Fibroblast of skin of left quadriceps (primary cell): ENCODE data around the gene PTPRB.
A peak's percentile ranks its signal among the peaks of the same experiment; 100 is the strongest.

Experiments
- DNase-seq, 2 experiments: peaks; one replicate each; pipeline ENCODE4 v3.0.0-alpha.2; 2013; ENCODE audit warnings: low read depth in 2 of 2

PTPRB gene

DNA sequence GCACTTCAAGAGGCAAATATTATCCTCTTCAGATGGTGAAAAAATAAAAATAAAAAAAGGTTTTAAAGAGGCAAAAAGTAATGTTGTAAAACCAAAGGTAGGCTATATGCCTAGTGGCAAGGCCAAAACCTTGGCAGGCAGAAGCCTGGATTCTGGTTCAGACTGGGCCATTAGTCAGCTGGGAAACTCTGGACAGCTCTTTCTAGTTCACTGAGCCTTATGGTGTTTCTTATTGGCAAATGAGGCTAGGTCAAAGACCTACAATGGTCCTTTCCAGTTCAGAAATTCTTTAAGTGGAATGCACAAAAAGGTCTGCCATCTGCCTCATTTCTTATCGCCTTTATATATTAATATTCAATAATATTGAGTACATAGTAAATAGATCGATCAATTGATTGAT lies 44.6 kb downstream of the PTPRB start:
- no peak for DNase-seq

DNA sequence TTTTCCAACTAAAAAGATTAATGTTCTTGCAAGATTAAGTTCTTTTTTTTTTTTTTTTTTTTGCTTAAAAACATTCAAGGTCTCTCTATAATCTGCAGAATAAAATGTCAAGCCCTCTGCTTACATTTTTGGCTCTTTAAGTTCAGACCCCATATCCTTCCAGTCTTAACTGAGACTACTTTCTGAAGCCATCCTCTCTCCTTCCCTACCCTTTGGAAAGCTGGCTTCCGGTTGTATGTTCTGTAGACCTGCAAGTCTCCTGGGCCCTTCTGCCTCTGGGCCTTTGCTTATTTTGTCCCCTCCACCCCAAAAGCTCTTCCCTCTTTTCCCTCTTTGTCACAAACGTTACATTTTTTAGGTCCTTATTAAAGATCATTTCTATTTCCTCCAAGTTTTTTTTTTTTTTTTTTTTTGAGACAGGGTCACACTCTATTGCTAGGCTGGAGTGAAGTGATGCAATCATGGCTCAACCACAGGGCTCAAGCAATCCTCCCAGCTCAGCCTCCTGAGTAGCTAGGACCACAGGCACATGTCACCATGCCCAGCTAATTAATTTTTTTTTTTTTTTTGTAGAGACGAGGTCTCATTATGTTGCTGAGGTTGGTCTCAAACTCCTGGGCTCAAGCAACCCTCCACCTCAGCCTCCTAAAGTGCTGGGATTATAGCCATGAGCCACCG lies 46.5 kb downstream of the PTPRB start:
- DNase-seq, result no peak

DNA sequence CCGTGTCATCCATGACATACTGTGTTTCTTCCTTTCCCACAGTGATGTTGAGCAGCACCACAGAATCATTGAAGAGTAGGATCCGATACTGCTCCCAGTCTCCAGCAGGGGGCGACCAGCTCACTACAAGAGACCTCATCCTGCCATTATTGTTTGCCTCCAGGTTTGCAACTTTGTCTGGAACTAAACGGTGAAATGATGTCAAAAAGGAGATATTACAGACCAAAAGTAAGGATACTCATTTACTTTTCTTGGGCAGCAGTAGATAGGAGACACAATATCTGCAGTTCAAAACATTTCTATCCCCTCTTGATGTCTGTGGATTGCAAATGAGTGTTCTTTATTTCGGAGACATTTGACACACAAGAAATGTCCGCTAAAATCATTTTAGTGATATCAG lies 47.2 kb downstream of the PTPRB start:
- peak; percentile 41 to 48 for DNase-seq

DNA sequence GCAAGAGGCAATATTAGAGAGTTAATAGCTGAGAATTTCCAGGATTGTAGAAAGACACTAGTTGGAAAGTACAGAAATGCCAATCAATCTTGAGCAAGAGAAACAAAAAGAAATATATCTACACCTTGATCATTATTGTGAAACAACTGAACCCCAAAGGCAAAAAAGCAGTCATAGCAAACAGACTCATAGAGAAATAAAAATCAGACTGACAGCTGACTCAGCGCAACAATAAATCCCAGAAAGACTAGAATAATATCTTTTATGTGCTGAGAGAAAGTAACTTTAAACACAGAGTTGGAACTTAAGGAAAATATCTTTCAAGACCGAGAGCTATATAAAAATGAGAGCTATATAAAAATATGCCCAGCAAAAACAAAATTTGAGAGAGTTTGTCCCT lies 52.9 kb downstream of the PTPRB start:
- no peak for DNase-seq

DNA sequence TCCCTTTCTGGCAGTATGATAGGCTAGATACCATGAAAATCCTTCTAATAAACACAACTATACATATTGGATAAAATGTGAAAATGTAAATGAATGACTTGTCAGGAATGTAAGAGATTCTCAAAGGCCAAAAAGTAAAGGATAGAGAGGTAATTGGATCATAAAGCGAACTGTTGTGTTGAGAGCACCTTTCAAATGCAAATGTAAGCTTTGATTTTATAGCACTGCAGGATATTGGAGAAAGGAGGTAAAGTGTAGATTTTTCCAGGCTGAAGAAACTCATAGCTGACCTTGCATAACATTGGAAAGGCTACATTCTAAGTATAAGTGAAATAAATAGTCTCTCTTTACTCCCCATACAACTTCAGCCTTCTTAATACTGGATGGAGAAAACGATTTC lies 54.0 kb downstream of the PTPRB start:
- DNase-seq, result no peak

DNA sequence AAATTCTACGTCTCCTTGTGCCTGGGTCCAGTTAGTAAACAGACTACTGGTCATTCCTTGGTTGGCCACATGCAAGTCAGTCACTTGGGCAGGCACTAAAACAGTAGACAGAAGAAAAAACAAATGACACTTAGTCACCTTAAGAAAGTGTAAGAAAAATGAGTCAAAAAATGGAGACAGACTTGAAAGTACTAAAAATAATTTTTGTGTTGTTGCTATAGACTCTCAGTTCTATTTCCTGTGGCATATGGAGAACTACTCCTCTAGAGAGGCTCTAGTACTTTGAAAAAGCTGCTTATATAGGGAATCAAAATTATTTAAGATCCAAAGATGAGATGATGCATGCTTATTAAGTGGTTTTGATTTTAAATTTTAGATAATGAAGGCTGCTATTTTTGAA lies 56.0 kb downstream of the PTPRB start:
- DNase-seq, result no peak

DNA sequence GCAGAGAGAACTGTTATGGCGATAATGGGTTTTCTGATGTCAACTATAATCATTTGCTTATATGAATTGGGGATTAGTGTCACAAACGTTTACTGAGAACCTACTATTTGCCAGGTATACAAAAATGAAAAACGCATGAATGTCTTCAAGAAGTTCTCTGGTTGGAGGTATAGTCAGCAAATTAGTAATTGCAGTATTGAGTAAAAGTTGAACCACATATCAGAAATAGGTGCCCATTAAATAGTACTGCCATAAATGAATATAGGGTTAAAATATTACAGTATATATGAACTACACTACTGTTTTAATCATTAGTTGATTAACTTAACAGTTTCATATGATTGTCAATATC lies 60.0 kb downstream of the PTPRB start:
- DNase-seq, result no peak

DNA sequence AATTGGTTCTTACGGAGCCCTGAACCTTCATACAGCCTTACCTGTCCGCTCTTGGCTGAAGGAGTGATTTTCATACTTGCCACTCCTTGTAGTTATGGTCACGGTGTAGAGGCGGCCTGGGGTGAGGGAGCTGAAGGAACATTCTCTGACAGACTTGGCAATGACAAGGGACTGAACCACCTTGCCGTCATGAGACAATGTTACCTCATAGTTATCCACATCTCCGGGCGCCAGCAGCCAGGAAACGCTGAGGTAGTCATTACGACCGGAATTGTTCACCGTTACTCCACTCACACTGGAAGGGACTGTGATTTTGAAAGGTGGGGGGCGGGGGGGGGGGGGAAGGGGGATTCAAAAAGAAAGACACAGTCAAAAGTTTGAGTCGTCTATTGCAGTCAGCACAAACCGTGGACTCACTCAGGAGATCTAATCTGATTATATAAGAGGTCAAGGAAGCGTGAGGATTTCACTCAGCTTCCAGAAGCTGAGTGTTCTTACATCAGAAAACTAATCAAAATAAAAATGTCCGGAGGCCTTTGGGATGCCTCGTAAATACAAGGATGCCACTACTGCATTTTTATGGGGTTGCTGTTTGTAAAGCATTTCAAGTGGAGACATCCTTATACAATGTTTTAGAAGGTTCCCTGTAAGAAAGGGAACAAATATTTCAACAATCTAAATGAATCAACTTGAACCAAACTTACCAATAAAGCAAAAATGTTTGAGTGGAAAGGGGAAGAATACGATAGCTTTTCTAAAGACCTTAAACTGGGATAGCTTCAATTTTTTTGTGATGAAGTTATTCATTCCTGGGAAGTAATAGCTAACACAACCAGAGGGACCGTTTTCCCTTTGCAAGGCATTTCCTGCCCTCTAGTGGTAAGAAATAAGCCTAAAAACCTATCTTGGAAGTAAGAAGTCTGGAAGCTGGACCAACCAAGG lies 60.6 kb downstream of the PTPRB start:
- DNase-seq, result peak; percentile 80 to 83

DNA sequence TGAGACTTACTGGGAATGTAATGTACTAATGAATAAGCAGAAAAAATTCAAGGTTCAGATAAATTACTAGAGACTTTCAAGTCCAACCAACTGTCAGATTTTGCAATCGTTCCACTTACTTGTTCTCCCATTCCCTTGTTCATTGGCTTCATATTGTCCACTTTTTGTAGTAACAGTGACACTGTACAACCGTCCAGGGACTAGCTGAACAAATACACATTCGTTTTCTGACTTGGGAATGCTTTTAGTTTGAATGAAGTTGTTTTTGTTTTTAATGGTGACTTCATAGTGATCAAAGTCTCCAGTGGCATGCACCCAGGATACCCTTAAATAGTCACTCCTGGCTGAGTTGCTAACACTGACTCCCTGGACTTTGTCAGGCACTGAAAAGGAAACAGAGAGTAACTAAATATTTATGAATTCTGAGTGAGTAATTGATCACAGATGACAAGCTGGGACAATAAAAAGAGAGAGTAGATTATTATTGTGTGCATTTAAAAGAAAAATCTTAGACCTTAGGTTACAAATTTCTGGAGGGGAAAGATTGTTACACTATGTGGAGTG lies 65.4 kb downstream of the PTPRB start:
- no peak for DNase-seq

DNA sequence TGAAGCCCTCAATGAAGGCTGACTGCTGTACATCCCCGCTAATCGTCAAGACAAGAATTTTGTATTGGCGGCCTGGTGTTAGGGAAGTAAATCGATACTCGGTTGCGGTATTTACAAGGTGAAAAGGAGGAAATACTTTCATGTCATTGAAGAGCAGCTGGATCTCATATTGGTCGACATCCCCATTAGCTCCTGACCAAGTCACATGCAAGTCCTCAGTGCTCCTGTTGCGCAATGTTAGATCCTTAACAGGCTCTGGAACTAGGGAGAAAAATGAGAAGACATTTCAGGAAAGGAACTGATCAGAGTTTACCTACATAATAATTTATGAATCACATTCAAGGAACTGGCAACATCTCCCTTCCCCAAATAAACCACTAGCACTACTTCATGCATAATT lies 66.2 kb downstream of the PTPRB start:
- DNase-seq, result no peak

DNA sequence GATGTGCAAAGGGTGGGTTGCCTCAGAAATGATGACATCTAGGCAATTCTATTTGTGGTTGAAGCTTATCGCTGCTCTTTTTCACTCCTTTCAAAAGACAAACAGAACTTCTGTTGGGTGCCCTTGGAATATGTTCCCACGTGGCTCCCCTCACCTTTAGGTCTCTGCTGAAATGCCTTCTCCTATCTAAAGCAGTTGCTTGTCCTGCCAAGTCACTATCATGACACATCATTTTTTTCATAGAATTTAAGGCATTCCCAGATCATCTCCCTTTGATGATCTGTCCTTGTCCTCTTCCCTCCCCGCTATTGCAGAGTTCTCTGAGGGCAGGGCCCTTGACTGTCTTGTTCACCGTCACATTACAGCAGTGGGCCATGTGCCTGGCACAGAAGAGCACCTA lies 75.7 kb downstream of the PTPRB start:
- DNase-seq, result no peak

DNA sequence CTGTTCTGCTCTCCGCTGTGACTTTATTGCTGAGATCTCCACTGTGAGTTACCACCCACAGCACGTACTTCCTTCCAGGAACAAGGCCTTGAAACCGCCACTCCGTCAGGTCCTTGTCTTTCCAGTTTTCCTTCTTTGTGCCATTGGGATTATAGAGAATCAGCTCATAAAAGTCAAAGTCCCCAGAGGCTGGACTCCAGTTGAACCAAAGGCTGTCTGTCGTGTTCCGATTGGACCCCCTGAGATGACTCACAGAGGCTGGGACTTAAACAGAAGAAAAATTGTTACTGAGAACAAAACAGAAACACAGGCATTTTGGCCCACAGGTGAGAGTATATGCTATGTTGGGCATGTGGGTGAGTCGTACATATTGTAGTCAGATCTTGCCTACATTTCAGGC lies 76.6 kb downstream of the PTPRB start:
- DNase-seq, result no peak

DNA sequence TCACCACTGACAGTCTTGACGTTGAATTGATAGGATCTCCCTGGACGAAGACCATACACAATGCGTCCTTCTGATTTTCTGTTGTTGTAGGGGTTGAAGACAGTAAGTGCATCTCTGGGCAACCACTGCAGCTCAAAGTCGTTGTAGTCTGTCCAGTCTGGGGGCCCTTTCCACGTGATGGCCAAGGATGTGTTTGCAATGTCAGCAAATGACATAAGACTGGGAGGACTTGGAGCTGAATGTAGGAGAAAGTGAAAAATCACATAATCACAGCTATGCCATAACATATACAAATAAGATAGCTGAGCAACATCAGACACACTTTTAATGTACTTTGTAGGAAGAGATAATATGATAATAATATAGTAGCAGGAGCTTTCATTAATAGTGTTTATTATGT lies 77.8 kb downstream of the PTPRB start:
- no peak for DNase-seq

DNA sequence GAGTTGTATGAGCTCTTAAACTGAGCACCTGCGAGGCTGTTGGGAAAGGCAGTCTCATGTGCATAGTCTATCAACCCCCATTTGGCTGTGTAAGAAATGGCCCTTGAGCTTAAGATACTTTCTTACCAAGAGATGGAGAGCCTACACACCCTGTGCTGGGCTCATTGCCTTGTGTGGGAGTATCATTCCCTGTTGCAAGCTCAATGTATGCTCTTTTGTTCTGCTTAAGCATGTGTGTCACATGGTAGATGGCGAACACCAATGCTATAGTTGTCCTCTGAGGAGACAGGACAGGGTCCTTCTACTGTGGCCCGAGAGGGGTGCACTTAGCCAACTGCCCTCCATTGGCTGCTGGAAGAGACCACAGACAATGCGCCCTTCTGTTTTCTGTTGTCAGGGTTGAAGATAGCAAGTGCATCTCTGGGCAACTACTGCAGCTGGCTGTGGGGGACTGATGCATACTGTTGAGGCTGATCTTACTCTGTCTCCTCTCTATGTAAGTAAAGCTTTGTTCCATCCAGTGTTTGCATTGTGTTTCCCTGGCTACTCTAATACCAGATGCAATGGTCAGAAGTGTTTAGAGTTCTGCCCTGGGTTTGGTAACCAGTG lies 79.5 kb downstream of the PTPRB start:
- DNase-seq, result no peak

DNA sequence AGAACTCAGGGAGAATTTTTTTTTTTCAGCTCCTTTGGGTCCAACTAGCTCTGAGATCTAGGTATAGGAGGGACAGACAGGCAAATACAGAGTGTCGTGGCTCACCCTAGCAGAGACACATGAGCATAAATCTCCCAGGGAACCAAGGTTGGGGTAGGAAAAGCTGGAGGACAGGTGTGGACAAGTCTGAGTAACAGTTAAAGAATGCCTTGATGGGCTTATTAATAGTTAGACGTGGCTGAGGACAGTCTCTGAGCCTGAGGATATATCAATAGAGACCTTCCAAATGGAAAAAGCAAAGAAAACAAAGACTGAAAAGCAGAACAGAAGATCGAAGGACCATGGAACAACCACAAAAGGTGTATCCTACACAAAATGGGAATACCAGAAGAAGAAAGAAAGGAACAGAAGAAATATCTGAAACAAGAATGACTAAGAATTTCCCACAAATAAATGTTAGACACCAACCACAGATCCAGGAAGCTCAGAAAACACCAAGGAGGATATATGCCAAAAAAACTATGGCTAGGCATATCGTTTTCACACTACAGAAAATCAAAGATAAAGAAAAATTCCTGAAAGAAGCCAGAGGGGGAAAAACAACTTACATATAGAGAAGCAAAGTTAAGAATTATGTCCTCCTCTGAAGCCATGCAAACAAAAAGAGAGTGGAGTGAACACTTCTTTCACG lies 80.9 kb downstream of the PTPRB start:
- no peak for DNase-seq

DNA sequence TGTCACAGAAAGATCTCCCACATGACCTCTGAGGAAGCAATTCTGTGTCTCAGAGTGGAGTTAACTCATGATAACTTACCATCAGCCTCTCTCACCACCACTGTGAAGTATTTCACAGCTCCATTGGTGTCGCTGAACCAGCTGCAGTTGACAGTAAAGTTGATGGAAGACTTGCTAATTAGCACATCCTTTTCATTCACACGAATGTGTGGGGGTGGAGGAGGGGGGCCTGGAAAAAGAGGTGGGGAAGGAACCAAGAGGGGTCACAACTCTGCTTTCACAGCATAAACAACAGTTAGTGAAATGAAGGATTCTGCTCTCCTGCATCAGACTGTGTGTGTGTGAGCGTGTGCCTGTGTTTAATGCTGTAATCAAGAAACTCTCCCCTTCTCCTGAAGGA lies 82.1 kb downstream of the PTPRB start:
- no peak for DNase-seq

DNA sequence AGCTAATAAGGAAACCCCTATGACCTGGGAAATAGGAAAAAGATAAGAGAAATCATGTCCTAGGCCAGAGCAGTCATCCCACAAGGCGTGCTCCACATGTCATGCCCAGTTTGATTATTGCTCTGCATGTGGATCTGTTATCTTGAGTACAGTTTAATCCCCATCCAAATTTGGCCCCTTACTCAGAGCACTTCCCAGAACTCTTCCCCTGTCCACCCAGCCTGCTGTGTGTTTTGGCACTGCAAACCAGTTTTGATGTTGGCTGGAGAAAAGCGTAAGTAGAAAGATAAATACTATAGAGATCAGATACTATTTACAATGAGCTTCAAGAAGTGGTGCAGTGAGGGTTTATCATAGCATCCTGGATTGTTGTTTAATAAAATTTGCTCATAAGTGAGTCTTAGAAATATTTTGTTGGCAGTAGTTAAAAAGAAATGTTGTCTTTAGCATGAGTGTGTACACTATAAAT lies 83.8 kb downstream of the PTPRB start:
- no peak for DNase-seq

DNA sequence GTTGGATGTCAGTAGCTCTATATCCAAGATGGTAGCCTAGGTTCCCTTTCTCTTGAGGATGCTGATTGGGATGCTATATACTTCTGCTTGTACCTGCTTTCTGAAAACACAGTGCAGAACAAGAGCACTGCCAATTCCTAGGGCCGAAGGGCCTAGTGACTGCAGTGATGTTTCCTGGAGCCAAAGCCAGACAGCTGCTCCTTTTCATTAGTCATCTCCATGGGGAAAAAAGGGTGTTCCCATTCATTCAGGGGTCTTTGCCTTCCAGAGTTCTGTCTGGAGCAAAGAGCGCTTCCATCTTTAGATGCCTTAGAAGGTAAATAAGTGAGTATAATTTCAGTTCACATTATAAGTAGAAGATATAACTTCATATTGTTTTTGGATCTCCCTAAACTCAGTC lies 85.5 kb downstream of the PTPRB start:
- no peak for DNase-seq

DNA sequence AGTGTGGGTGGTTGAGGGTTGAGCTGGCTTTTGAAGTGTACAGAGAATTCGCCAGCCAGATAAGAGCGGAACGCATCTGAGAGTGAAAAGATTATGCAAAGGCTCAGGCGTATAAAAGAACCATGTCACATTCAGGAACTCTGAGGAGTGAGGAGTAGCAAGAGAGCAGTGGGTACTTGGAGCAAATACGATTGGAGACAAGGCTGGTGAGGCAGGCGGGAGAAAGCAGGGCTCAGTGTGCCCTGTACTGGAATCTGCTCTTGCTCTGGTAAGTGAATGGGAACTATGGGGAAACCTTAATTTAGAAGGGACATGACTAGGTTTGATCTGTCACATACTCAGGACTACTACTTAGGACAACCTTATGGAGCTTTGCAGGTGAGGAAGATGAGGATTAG lies 87.0 kb downstream of the PTPRB start:
- no peak for DNase-seq

DNA sequence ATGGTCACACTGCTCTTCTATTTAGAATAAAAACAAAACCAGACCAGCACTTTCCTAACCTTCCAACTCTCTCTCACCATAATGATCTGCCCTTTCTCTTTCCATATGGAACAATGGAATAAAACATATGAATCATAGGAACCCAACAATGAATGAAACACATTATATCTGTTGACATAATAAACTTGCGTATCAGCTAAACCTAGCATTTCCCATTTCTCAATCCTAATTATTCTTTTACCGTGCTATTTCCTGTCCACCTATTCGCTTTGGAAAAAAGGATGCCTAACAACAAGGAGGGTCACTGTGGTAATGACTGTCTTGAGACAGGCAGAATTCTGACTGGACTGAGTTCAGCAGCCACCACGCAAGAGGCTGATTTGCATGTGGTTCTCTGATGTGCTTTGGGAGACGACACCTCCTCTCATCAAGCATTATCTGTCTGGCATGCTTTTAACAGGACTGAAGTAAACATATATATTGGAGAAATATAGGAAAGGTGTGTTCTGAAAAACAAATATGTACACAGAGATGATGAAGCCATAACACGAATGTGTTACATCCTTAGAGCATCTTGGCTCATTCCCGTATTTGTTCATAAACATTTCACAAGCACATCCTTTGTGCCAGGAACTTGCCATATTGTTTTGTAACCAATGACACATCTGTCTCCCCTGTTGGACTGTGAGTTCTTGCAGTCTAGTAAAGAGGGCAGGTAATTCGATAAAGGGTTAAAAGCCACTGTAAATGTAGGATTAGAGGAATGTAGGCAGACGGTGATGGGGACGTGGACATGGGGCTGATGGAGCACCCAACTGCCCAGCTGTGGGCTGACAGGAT lies 87.7 kb downstream of the PTPRB start:
- DNase-seq, result no peak

DNA sequence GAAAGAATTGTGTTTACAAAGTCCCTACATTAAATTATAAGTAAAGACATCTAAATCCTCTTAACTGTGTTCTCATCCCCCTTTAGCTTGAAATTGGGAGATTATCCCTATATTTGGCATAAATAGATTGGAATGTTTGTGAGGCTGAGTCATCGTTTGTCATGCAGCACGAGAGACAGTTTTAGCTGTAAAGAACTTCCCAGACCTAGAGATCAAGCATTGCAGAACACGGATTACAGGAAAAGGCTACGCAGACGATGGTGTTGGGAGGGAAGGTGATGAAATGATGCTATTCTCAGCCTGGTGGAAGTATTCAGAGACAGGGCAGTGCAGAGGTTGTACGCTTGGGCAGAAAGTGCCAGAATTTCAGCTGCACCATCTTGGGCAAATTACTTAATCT lies 93.8 kb downstream of the PTPRB start:
- DNase-seq, result peak; percentile 96 to 97
